Body of pancreas (tissue), 4 donors: ENCODE measurements around the gene TSPAN15.

Experiments
- POLR2A ChIP-seq, 3 donors: fragments of 450-650 bp; IDR thresholded peaks; one replicate each; pipeline ENCODE4 v1.6.1; 2016; ENCODE audit warnings: antibody characterized with exemption in 3 of 3, mild to moderate bottlenecking in 2 of 3
- TF ChIP-seq, protein P1 (sequence below), 7 experiments: fragments of 450-650 bp in 4 of 7; fragments of 200-600 bp in 3 of 7; sonication (generic) in 3 of 7; IDR thresholded peaks; one replicate each; pipeline ENCODE4 v1.5.1; 2016 to 2019; ENCODE audit warnings: antibody characterized with exemption in 7 of 7

- TF ChIP-seq POLR2A (IDR thresholded peaks at IDR 0.05), result no peak
- TF ChIP-seq, protein P1, sequence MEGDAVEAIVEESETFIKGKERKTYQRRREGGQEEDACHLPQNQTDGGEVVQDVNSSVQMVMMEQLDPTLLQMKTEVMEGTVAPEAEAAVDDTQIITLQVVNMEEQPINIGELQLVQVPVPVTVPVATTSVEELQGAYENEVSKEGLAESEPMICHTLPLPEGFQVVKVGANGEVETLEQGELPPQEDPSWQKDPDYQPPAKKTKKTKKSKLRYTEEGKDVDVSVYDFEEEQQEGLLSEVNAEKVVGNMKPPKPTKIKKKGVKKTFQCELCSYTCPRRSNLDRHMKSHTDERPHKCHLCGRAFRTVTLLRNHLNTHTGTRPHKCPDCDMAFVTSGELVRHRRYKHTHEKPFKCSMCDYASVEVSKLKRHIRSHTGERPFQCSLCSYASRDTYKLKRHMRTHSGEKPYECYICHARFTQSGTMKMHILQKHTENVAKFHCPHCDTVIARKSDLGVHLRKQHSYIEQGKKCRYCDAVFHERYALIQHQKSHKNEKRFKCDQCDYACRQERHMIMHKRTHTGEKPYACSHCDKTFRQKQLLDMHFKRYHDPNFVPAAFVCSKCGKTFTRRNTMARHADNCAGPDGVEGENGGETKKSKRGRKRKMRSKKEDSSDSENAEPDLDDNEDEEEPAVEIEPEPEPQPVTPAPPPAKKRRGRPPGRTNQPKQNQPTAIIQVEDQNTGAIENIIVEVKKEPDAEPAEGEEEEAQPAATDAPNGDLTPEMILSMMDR (IDR thresholded peaks at IDR 0.05), result no peak
These were observed 5.8 kb downstream of the TSPAN15 start for GRCh38 chr10:69456880-69457693.
